Epithelial cell of proximal tubule (primary cell): ENCODE measurements around the gene FGD6. TPM values are rescaled to one million over a fixed set of nuclear protein-coding genes. Genes with fewer than 3 reads are reported as not detected.

Experiments
- DNase-seq: peaks from one replicate; pipeline ENCODE4 v3.0.0-alpha.2; 2011; ENCODE audit warnings: low read depth
- H3K4me3 ChIP-seq: 2 replicates; pipeline ENCODE4 v1.5.1; 2011; ENCODE audit warnings: low read depth, mild to moderate bottlenecking, low read length
- CTCF ChIP-seq: conservative IDR thresholded peaks from 2 replicates; pipeline ENCODE4 v1.5.1; 2012; ENCODE audit warnings: low read depth, mild to moderate bottlenecking, low read length
- total RNA-seq: library from RNA; depleted of rRNA; stranded (reverse); fragments of >200 nt; gene quantifications from 2 replicates; pipeline ENCODE4 v1.2.3, GENCODE V29; 2015

FGD6 gene
- total RNA-seq, 1 donor from 2014 or later: 32.2 TPM

GRCh38 chr12:95214466-95214865 is 2.8 kb downstream of the FGD6 start:
- TF ChIP-seq CTCF: no peak
- DNase-seq: no peak
- peak overlapping the region; percentile 4 for H3K4me3 ChIP-seq

- H3K4me3 ChIP-seq: no peak overlapping the region
- DNase-seq: no peak
- TF ChIP-seq CTCF: no peak
These were observed 3.3 kb downstream of the FGD6 start for GRCh38 chr12:95213928-95214327.

GRCh38 chr12:95213119-95213518 is 4.1 kb downstream of the FGD6 start:
- H3K4me3 ChIP-seq: no peak overlapping the region
- TF ChIP-seq CTCF: no peak
- DNase-seq: no peak

GRCh38 chr12:95212586-95212985 is 4.7 kb downstream of the FGD6 start:
- no peak overlapping the region for H3K4me3 ChIP-seq
- no peak for DNase-seq
- TF ChIP-seq CTCF: no peak

- TF ChIP-seq CTCF: no peak
These were observed 8.6 kb downstream of the FGD6 start for GRCh38 chr12:95208678-95209077.

GRCh38 chr12:95207407-95207806 is 9.9 kb downstream of the FGD6 start:
- TF ChIP-seq CTCF: no peak
- DNase-seq: no peak

More at GRCh38 chr12:95208678-95209077, 8.6 kb downstream of the FGD6 start:
- DNase-seq: no peak
- H3K4me3 ChIP-seq: no peak overlapping the region

GRCh38 chr12:95206916-95207315 is 10.4 kb downstream of the FGD6 start:
- H3K4me3 ChIP-seq: no peak overlapping the region
- DNase-seq: no peak
- TF ChIP-seq CTCF: no peak

More at GRCh38 chr12:95207407-95207806, 9.9 kb downstream of the FGD6 start:
- H3K4me3 ChIP-seq: no peak overlapping the region
